OCI-LY7 (cell line): Measurements from ENCODE around the gene ATF7.
"Not testable (repeated sequence)": the region's sequence is repeated elsewhere in the genome, so short reads cannot be mapped to it uniquely, and the experiment has no call there.

Experiments used
- CTCF ChIP-seq: fragments of 200-600 bp; sonication (generic); conservative IDR thresholded peaks from 2 replicates; pipeline ENCODE4 v1.5.1; 2014; ENCODE audit warnings: mild to moderate bottlenecking, antibody characterized with exemption, low read length, moderate library complexity, mixed read lengths
- EZH2phosphoT487 ChIP-seq: fragments of 200-600 bp; sonication (generic); IDR thresholded peaks from 2 replicates; pipeline ENCODE4 v1.6.1; 2018; ENCODE audit warnings: low read depth, borderline replicate concordance, mild to moderate bottlenecking, mixed run types, antibody characterized with exemption, low read length, moderate library complexity, mixed read lengths

- not testable (repeated sequence) for TF ChIP-seq CTCF, EZH2phosphoT487
These were observed 9.5 kb upstream of the ATF7 start for GRCh38 chr12:53635708-53636107.
